DMS 273 treated with DMSO at 0.1 percent for 48 hours (cell line): Measurements from ENCODE around the gene FLNA.
"Not testable (repeated sequence)": the region's sequence is repeated elsewhere in the genome, so short reads cannot be mapped to it uniquely, and the experiment has no call there.

ENCODE experiments used
- DNase-seq: peaks from one replicate; lab custom pipeline; 2025; lab: John Stamatoyannopoulos, UW

Gene FLNA

GRCh38 chrX:154308108-154308946, 66.1 kb downstream of the FLNA start:
- no peak for DNase-seq

- no peak for DNase-seq
Observed at GRCh38 chrX:154307202-154307601, 67.2 kb downstream of the FLNA start.

- no peak for DNase-seq
Observed at GRCh38 chrX:154305541-154306205, 68.8 kb downstream of the FLNA start.

GRCh38 chrX:154304846-154305245, 69.6 kb downstream of the FLNA start:
- no peak for DNase-seq

GRCh38 chrX:154303476-154303875, 71.0 kb downstream of the FLNA start:
- DNase-seq: no peak

GRCh38 chrX:154302998-154303397, 71.4 kb downstream of the FLNA start:
- not testable (repeated sequence) for DNase-seq

GRCh38 chrX:154300816-154301215, 73.6 kb downstream of the FLNA start:
- DNase-seq: no peak
